Measurements from ENCODE around the gene PSTPIP1. TPM values are rescaled to one million over a fixed set of nuclear protein-coding genes. Genes with fewer than 3 reads are reported as not detected.

Gene PSTPIP1
- total and polyA plus RNA-seq, 10 of the 15 experiments (the other 5 are each of a cell fraction or from before 2014, with no cell fraction given): 0.50 to 29.3 (median 14.5) TPM

DNA sequence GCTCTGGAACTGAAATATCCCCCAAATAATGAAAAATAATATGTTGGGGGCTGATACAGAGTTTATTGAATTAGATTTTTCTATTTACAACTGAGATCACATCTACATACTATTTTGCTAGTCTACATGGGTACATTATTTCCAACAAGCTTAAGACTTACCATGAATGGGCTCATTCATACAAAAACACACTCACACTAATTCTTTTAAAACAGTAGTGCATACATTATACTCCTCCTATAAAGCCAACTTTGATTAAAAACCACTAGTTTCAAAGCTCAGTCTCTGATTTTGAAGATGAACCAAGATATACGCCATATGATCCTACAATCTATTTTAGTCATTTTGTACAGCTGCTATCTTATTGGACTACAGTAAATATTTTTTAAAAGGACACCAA lies 51.1 kb downstream of the PSTPIP1 start:
- Histone ChIP-seq H3K4me3 (no peak overlapping the region), H3K4me2 (ENCODE audit: control insufficient read depth, insufficient read depth) (no peak overlapping the region), H3K36me3 (ENCODE audit: control insufficient read depth in 2 of 2, insufficient read depth in 2 of 2, low read length in 1 of 2) (peaks cover 0 to 6% of the 10 kb centered on the region in 2 experiments; a peak in 1 of 4 replicates), H3K9ac (ENCODE audit: control insufficient read depth, insufficient read depth, low read length) (no peak overlapping the region), H3K4me1 (ENCODE audit: control insufficient read depth, insufficient read depth, low read length) (no peaks in the 10 kb centered on the region), H3K27ac (ENCODE audit: control insufficient read depth, insufficient read depth) (no peak overlapping the region), H4K20me1 (ENCODE audit: control insufficient read depth, insufficient read depth) (no peaks in the 10 kb centered on the region), H3K9me3 (replicated peaks; ENCODE audit: control insufficient read depth, insufficient read depth, low read length) (no peaks in the 10 kb centered on the region), H3K27me3 (replicated peaks in 1 of 2; ENCODE audit: control insufficient read depth in 2 of 2, insufficient read depth in 2 of 2, low read length in 1 of 2) (no peaks in the 10 kb centered on the region), H3K79me2 (ENCODE audit: control insufficient read depth, insufficient read depth, low read length) (no peaks in the 10 kb centered on the region), H2AFZ (ENCODE audit: control insufficient read depth, low read depth, low read length) (no peak overlapping the region)
- in situ Hi-C loops (cut with MboI) (no loop called here), intact Hi-C loops (cut with micrococcal nuclease; ENCODE audit: unreplicated experiment) (no loop called here)
- TF ChIP-seq EED (IDR thresholded peaks at IDR 0.05; ENCODE audit: low read depth) (no peak), MYC (IDR thresholded peaks at IDR 0.05; ENCODE audit: insufficient read depth, insufficient read length, insufficient replicate concordance, low read length, severe bottlenecking) (no peak), JUNB (IDR thresholded peaks at IDR 0.05) (no peak), RAD51 (IDR thresholded peaks at IDR 0.05) (no peak), HDAC6 (IDR thresholded peaks at IDR 0.05; ENCODE audit: unreplicated experiment) (no peak), RUNX3 (IDR thresholded peaks at IDR 0.05; ENCODE audit: low read length) (no peak), NFXL1 (IDR thresholded peaks at IDR 0.05; ENCODE audit: borderline replicate concordance) (no peak), FOXK2 (IDR thresholded peaks at IDR 0.05) (no peak)
- TF ChIP-seq, protein P1, sequence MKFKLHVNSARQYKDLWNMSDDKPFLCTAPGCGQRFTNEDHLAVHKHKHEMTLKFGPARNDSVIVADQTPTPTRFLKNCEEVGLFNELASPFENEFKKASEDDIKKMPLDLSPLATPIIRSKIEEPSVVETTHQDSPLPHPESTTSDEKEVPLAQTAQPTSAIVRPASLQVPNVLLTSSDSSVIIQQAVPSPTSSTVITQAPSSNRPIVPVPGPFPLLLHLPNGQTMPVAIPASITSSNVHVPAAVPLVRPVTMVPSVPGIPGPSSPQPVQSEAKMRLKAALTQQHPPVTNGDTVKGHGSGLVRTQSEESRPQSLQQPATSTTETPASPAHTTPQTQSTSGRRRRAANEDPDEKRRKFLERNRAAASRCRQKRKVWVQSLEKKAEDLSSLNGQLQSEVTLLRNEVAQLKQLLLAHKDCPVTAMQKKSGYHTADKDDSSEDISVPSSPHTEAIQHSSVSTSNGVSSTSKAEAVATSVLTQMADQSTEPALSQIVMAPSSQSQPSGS (IDR thresholded peaks at IDR 0.05; ENCODE audit: low read length): no peak
- TF ChIP-seq, protein P2, sequence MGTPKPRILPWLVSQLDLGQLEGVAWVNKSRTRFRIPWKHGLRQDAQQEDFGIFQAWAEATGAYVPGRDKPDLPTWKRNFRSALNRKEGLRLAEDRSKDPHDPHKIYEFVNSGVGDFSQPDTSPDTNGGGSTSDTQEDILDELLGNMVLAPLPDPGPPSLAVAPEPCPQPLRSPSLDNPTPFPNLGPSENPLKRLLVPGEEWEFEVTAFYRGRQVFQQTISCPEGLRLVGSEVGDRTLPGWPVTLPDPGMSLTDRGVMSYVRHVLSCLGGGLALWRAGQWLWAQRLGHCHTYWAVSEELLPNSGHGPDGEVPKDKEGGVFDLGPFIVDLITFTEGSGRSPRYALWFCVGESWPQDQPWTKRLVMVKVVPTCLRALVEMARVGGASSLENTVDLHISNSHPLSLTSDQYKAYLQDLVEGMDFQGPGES (IDR thresholded peaks at IDR 0.05): no peak
- WGBS (ENCODE audit: insufficient coverage, insufficient replicate concordance, low lambda C conversion rate, missing lambda C conversion rate): 90% methylated on average over 1 of the region's 1 CpG
- no peak for ATAC-seq
- DNase-seq (ENCODE audit: low read depth, low spot score): no peak
- RAD21 ChIA-PET (ENCODE audit: unreplicated experiment): interaction anchor here (0.6 to 1.4 kb wide), 3 partner anchors 22 to 497 kb away, joined by 3 to 4 read pairs (median 3); no protein-coding TSS in a partner anchor
- CTCF ChIA-PET: interaction anchor here (1.3 to 1.7 kb wide), 3 partner anchors 15 to 73 kb away, joined by 3 to 4 read pairs (median 4); no protein-coding TSS in a partner anchor
- BruUV-seq (replicated peaks): no TSS peak
- POLR2A ChIA-PET: no interaction called here
- no peak for FAIRE-seq
- SMC1A ChIA-PET (ENCODE audit: uncharacterized antibody, unreplicated experiment): interaction anchor here (0.9 to 3.0 kb wide), 5 partner anchors 9 to 104 kb away, joined by 3 to 10 read pairs (median 4); no protein-coding TSS in a partner anchor
